ENCODE data around the gene MBD2. TPM values are rescaled to one million over a fixed set of nuclear protein-coding genes. Genes with fewer than 3 reads are reported as not detected.

MBD2 gene
- total RNA-seq, 1 donor from 2014 or later = 23.8 TPM

Small RNA genes within 50 kb of the gene (small RNA-seq; reads per million reads assigned to genes)
- gene SNORA37 (ENCODE audit: low replicate concordance) = 12.2 reads per million, percentile 93 among the genes with 10 or more reads in this experiment

Other genes with a start within 250 kb of the MBD2 start
- gene POLI, start 44.8 kb upstream of the MBD2 start, total RNA-seq = 39.3 TPM
- gene STARD6, start 133.2 kb upstream of the MBD2 start, total RNA-seq = not detected
- gene C18orf54, start 133.2 kb upstream of the MBD2 start, total RNA-seq = 6.1 TPM